ENCODE results near the gene RNF213. TPM values are rescaled to one million over a fixed set of nuclear protein-coding genes. Genes with fewer than 3 reads are reported as not detected.

Gene RNF213
- total RNA-seq, 1 experiment from 2014 or later = 70.5 TPM

DNA sequence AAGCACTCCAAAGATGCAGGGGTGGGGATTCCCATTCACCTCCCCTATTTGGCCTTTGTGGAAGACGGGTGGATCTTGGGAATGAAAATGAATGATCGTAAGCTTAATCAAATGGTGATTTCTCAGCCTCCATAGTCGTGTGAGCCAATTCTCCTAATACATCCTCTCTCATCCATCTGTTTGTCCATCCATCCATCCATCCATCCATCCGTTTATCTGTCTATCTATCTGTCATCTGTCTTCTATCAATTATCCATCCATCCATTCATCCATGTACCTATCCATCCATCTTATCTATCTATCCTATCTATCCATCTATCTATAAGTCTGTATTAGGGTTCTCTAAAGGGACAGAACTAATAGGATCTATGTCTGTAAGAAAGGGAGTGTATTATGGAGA, 7.8 kb downstream of the RNF213 start:
- H3K9me3 Mint-ChIP-seq = no peaks in the 10 kb centered on the region
- H3K36me3 Mint-ChIP-seq = peaks cover 30% of the 10 kb centered on the region
- DNase-seq (ENCODE audit: low spot score) (no peak), ATAC-seq (no peak)
- POLR2A ChIA-PET = interaction anchor here (0.7 kb wide), 1 partner anchor 430 kb away, joined by 3 read pairs; no protein-coding TSS in a partner anchor
- TF ChIP-seq E2F4 (CRISPR knock-in tag; IDR thresholded peaks at IDR 0.05; ENCODE audit: borderline replicate concordance, low read depth) (no peak), NFATC4 (CRISPR knock-in tag; IDR thresholded peaks at IDR 0.05) (no peak), ESRRA (CRISPR knock-in tag; IDR thresholded peaks at IDR 0.05; ENCODE audit: borderline replicate concordance) (no peak)
- H3K27ac Mint-ChIP-seq = no peak overlapping the region
- CTCF ChIA-PET = no interaction called here
- H3K4me3 Mint-ChIP-seq = no peak overlapping the region
- peaks cover 17% of the 10 kb centered on the region for H3K4me1 Mint-ChIP-seq
- no peaks in the 10 kb centered on the region for H3K27me3 Mint-ChIP-seq (ENCODE audit: low read depth)

DNA sequence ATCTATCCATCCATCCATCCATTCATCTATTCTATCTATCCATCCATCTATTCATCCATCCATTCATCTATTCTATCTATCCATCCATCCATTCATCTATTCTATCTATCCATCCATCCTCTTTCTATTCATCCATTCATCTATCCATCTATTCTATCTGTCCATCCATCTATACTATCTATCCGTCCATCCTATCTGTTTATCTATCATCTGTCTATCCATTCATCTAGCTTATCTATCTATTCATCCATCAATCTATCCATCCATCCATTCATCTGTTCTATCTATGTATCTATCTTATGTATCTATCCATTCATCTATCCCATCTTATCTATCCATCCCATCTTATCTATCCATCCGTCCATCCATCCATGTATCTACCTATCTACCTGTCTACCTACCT, 8.8 kb downstream of the RNF213 start:
- ATAC-seq (no peak), DNase-seq (ENCODE audit: low spot score) (no peak)
- TF ChIP-seq CTCF (IDR thresholded peaks at IDR 0.05) (no peak), AFF4 (CRISPR knock-in tag; IDR thresholded peaks at IDR 0.05; ENCODE audit: borderline replicate concordance) (no peak), ESRRA (CRISPR knock-in tag; IDR thresholded peaks at IDR 0.05; ENCODE audit: borderline replicate concordance) (no peak), FOXP1 (CRISPR knock-in tag; IDR thresholded peaks at IDR 0.05; ENCODE audit: borderline replicate concordance) (no peak), ZNF138 (CRISPR knock-in tag; conservative IDR thresholded peaks at IDR 0.05) (no peak), ZBTB21 (CRISPR knock-in tag; IDR thresholded peaks at IDR 0.05; ENCODE audit: borderline replicate concordance) (no peak), SOX15 (CRISPR knock-in tag; IDR thresholded peaks at IDR 0.05) (no peak), RELA (CRISPR knock-in tag; IDR thresholded peaks at IDR 0.05; ENCODE audit: borderline replicate concordance) (no peak)
- TF ChIP-seq, protein P1, sequence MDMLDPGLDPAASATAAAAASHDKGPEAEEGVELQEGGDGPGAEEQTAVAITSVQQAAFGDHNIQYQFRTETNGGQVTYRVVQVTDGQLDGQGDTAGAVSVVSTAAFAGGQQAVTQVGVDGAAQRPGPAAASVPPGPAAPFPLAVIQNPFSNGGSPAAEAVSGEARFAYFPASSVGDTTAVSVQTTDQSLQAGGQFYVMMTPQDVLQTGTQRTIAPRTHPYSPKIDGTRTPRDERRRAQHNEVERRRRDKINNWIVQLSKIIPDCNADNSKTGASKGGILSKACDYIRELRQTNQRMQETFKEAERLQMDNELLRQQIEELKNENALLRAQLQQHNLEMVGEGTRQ (CRISPR knock-in tag; IDR thresholded peaks at IDR 0.05) = no peak
- TF ChIP-seq, protein P2, sequence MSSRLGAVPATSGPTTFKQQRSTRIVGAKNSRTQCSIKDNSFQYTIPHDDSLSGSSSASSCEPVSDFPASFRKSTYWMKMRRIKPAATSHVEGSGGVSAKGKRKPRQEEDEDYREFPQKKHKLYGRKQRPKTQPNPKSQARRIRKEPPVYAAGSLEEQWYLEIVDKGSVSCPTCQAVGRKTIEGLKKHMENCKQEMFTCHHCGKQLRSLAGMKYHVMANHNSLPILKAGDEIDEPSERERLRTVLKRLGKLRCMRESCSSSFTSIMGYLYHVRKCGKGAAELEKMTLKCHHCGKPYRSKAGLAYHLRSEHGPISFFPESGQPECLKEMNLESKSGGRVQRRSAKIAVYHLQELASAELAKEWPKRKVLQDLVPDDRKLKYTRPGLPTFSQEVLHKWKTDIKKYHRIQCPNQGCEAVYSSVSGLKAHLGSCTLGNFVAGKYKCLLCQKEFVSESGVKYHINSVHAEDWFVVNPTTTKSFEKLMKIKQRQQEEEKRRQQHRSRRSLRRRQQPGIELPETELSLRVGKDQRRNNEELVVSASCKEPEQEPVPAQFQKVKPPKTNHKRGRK (CRISPR knock-in tag; IDR thresholded peaks at IDR 0.05; ENCODE audit: borderline replicate concordance) = no peak
- TF ChIP-seq, protein P3, sequence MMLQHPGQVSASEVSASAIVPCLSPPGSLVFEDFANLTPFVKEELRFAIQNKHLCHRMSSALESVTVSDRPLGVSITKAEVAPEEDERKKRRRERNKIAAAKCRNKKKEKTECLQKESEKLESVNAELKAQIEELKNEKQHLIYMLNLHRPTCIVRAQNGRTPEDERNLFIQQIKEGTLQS (CRISPR knock-in tag; conservative IDR thresholded peaks at IDR 0.05) = no peak
- H3K36me3 Mint-ChIP-seq = peaks cover 36% of the 10 kb centered on the region
- H3K27ac Mint-ChIP-seq = no peak overlapping the region
- H3K4me3 Mint-ChIP-seq = no peak overlapping the region
- ChIA-PET POLR2A (no interaction called here), CTCF (interaction anchor here (1.1 to 1.8 kb wide), 2 partner anchors 20 to 92 kb away, joined by 3 to 9 read pairs; no protein-coding TSS in a partner anchor)
- no peaks in the 10 kb centered on the region for H3K27me3 Mint-ChIP-seq (ENCODE audit: low read depth)
- peaks cover 13% of the 10 kb centered on the region for H3K4me1 Mint-ChIP-seq
- H3K9me3 Mint-ChIP-seq = no peaks in the 10 kb centered on the region

Data from WTC11 (cell line).